Measurements from ENCODE around the gene WIZ.

The WIZ gene

DNA sequence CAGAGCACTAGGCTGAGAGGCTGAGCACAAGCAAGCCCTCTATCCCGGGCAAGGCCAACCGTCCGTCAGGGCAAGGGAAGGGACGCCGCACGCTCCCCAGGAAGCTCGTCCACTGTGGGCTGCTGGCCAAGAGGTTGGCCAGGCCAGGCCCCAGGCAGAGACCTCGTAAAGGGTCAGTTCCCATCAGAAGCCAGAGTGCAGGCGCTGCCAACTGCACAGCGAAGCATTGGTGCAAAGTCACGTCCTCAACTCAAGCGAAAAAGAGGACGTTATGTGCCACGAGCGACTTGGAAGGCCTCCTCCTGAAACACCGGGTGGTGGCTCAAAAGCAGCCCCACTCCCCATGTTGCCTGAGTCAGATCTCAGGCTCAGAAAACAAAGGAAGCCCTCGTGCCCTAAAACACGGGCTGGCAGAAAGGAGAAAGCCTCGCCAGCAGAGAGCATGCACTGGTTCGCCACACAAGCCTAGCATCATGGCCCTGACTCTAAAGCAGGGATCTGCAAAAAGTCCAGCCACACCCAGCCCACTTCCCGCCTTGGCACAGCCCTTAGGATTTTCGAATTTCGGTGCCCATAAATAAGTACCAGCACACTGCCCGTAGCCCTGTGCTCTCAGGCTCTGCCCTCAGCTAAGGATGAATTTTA is 74.8 kb downstream of the WIZ start:
- DNase-seq (ENCODE audit: low spot score) = no peak

DNA sequence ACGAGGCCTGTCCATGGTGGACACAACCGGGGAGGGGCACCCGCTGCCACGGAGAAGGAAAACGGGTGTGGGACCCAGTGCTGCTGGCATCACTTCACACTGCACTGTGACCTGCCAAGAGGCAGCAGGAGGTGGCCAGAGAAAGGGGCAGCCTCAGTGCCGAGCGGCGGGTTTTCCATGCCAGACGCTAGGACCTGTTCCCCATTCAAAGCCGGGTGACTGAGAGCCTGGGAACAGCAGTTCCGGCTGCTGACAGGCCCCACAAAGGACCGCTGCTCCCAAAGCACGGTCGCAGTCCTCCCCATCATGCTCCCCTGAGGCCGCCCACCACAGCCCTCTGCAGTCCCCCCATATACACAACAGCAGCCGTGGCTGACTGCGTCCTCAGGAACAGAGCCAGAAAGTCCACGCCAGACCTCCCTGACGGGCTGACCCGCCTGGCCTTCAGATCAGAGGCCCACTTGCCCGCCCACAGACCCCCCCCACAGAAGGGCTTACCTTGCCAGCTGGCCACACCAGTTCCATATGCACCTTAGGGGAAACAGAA is 75.6 kb downstream of the WIZ start:
- no peak for DNase-seq (ENCODE audit: low spot score)

DNA sequence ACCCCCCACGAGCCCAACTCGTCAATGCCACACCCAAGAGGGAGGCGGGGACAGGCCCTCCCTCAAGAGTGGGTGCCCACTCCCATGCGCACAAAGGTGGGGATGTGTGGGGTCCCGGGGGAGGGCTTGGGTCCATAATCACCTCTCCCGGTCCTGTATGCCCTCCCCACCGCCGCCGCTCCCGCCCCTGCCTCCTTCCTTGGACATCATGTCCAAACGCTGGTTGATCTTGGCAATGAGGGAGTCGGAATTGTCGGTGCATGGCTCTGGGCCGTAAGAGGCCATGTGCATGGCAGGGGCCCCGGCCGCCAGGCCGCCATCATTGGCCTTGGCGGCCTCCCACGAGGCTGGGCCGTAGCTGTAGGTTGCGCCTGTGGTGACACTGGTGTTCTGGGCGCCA is 76.1 kb downstream of the WIZ start:
- DNase-seq (ENCODE audit: low spot score) = no peak

DNA sequence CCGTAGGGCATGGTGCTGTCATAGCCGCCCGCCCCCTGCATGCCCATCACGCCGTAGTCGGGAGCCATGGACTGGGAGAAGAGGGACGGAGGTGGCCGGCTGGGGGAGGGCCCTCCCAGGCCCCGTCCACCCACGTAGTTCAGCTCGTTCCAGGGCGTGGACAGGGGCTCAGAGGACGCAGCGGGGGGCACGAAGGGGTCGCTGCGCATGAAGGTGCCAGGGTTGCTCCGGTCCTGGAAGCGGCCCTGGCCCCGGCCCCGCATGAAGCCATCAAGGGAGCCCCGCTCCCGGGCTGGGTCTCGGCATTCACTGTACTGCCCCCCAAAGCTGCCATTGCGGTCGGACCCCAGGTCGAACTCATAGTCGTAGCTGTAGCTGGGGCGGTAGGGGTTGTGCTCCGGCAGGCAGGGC is 76.9 kb downstream of the WIZ start:
- no peak for DNase-seq (ENCODE audit: low spot score)

DNA sequence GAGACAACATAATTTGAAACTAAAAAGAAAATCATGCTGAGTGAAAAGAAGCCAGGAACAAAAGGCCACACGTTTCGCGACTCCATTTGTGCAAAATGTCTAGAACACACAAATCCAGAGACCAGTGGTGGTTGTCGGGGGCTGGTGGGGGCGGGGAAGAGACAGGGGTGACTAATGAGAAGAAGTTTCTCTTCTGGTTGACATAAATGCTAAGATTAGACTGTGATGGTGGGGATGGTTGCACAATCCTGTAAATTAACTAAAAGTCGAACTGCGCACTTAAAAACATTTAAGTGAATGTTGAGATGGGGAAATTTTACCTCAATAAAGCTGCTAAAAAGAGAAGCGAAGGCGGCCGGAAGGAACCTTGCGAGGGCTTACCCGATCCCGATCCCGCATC is 77.3 kb downstream of the WIZ start:
- DNase-seq (ENCODE audit: low spot score) = no peak

DNA sequence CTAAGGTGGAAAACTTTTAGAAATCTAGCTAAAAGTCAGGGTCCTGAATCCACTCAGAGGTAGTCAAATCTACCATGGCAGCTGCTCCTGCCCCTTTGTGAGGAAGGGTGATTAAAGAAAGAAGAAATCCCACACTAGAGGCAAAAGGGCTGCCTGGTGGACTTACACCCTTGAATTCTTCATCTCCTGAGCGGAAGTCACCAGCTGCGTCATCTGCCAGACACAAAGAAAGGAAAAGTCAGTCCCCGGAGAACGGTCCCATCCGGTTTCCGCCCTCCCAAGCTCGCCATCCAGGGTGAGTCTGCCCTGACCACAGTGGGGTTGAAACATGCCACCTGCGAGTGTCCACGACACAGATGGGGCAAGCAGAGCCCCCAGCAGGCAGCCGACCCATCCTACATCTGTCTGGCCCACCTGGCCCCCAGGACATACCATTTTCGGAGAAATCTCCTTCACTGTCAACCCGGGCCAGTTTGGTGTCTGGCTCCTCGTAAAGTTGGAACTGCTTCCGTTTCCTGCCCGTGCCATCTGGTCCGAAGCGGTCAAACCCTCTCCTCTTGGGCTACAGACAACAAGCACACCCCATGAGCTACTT is 77.9 kb downstream of the WIZ start:
- DNase-seq (ENCODE audit: low spot score) = no peak

DNA sequence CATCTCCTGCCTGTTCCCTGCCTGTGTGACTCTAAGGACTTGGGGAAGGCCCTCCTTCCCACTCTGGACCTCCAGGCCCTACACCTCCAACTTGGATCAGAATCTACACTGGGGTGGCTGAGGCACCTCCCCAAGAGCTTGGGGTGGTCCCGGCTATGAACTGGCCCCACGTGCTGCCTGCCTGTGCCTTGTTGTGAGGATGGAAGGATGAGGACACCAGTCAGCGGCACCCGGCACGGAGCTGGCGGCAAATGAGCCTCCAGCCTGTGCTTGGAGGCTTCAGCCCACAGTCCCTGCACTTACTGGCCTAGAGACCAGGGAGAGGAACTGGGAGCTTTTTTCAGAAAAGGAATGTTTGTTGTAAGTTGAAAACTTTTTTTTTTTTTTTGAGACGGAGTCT is 78.6 kb downstream of the WIZ start:
- DNase-seq (ENCODE audit: low spot score) = no peak

Measured in Ammon's horn (tissue), 1 donor.